Stimulated activated CD4-positive, alpha-beta T cell treated with anti-CD3 and anti-CD28 coated beads, Interleukin-1b, Interleukin-23, amount 100 ng/mL, for 4 hours (primary cell): Measurements from ENCODE around the gene SRSF1.
"Not testable (repeated sequence)": the region's sequence is repeated elsewhere in the genome, so short reads cannot be mapped to it uniquely, and the experiment has no call there.

Experiments used
- DNase-seq, 2 donors: peaks; one replicate each; pipeline ENCODE4 v3.0.0-alpha.2; 2020; ENCODE audit warnings: low read depth in 2 of 2

SRSF1 gene, protein sequence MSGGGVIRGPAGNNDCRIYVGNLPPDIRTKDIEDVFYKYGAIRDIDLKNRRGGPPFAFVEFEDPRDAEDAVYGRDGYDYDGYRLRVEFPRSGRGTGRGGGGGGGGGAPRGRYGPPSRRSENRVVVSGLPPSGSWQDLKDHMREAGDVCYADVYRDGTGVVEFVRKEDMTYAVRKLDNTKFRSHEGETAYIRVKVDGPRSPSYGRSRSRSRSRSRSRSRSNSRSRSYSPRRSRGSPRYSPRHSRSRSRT

DNA sequence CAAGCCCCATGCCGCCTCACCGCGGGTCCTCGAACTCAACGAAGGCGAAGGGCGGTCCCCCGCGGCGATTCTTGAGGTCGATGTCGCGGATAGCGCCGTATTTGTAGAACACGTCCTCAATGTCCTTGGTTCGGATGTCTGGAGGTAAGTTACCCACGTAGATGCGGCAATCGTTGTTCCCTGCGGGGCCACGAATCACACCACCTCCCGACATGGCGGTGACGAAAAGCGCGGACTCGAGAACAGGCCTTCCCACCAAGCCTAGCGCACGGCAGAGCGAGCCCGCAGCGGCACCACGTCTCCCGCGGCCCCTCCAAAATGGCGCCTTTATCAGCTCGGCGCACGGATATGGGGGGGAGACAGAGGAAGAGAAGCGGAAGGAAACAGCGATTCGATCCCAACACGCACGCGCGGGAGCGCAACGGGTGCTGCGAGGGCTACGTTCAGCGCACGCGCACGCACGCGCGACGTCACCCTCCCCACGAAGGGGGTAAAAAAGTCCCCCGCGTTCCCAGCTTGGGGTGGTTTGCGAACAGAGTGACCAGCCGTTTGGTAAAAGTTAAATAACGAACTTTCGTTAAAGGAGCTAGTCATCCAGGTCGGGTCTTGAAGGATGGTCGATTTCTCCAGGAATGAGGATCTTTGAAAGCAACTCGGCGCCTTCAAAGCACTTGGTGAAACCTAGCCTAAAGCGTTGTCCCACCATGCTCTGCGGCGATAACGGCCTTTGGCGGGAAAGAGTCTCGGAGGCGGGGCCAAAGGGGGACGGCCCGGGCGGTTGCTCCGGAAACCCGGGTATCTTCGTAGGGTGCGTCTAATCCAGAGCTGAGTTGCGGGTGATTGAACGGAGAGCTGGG is at the start of gene SRSF1:
Gene SRSF1, minus strand, starts transcription at position 323 of the 857 bp plus-strand sequence. Its CDS starts 109 bp downstream, at position 214.
- peak; percentile 95 to 96 for DNase-seq

DNA sequence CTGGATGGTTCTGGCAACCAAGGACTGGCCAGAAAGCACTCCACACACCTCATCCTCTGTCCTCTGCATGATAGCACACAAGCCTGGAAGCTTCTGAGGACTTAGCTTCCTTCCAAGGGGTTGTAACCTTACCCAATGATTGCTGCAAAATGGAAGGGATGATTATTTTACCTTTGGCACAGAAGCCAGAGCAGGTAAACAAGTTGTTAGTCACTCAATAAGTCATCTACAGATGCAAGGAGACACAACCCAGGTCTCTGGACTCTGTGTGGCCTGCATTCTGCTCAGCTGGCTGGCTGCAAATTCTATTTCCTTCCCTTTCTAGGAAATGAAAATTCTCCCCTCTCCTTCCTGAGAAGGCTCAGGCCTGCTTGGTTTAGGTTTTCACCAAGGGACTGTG is 49.4 kb upstream of the SRSF1 start:
- DNase-seq, result no peak

DNA sequence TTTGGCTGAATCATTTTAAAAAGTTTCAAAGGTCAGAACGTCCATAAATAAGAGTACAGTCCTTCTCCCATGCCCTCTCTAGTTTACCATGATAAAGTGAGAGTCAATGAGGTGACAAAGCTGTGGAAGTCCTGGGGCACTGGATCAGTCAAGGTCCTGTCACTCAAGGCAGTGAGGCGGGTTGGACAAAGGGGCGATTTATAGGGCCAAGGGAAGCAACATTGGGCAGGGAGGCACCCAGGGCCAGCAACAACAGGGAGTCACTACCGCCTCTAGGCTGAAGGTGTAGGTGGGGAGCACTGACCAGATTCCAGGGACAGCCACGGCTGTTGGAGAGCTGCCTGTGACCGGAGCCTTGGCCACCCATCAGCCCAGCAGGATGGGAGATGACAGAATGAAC is 47.6 kb upstream of the SRSF1 start:
- DNase-seq, result no peak

DNA sequence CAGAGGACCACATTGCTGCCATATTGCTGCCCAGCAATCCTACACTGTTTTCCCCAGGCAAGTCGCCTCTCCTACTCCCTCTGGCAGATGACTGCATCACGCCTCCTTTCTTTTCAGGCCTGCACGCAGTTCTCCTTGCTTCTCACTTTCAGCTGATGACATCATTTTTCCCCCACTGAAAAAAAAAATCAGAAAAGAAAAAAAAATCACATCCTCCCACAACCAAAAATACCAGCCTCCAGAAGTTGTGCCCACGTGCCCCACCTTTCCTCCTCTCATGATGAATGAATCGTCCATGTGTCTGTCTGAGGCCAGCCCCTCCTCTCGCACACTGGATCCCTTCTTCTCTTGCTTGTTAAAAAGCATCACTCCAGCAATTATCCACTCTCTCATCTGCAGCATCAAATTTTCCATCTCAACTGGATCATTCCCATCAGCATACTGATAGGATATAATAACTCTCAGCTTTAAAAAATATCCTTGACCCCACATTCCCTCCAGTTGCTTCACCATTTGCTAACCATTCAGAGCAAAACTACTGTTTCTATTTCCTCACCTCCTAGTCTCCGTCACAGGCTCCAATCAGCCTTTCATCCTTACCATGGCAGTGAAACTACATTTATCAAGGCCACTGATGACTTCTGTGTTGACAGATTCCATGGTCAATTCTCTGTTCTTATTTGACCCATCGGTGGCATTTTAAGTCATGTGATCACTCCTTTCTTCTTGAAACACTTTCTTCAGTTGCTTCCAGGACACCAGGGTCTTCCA is 46.1 kb upstream of the SRSF1 start:
- peak; percentile 1 to 7 for DNase-seq

DNA sequence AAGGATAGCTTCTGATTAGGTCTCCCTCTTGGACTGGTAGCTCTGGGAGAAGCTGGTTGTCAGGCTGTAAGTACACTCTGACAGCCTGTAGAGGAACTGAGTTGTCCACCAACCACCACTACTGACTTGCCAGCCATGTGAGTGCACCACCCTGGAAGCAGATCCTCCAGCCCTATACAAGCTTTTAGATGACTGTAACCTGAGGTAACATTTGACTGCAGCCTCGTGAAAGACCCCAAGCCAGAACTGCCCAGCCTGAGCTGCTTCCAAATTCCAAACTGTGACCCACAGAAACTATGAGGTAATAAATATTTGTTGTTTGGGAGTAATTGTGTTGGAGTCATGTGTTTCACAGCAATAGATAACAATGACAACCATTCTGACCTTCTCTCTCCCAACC is 45.4 kb upstream of the SRSF1 start:
- no peak for DNase-seq

DNA sequence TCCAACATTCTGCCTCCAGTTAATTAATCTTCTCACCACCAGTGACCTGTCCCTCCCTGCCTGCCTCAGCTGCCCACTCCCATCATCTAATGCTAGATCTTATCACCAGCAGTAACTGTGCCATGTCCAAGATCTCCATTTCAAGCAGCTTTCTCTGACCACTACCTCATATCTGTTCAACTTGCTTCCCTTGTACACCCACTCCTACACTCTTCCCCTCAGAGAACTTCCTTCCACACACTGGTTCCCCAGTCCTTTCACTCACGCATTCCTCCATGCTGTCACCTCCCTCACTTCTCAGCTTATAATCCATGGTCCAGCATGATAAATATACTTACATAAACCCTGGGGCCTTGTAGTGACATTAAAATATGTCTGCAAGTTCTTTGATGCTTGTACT is 44.4 kb upstream of the SRSF1 start:
- DNase-seq, result no peak

DNA sequence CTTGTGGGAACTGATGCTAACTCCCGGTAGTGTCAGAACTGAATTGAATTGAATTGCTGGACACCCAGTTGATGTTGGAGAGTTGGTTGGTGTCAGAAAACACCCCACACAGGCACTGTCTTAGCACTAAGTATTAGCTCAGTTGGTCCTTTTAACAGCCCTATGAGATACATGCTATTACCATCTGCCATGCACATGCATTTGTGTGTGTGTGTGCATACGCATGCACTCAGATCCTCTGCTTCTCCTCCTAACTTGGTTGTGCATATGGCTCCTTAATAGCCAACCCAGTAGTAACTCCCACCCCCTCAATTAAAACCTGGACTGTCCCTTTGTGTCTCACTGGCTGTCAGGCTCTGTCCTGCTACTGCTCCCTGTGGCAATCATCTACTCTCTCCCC is 43.9 kb upstream of the SRSF1 start:
- no peak for DNase-seq

DNA sequence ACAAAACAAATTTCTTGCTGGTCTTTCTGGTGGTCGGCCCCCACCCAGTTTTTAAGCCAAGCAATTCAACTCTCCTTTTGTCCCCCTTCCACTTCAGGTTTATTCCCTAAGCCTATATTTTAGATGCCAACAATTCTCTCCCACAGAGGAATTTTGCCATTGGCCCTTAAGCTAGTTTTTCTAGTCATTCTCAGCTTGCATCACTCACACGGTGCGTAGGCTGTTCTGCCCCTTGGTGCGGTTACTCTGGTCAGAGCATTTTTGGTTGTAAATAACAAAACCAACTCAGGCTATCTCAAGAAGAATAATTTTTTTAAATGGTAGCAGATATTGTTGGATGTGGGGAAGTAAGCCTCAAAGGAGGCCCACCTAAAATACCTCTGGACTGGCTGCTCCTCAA is 42.5 kb upstream of the SRSF1 start:
- DNase-seq, result no peak

DNA sequence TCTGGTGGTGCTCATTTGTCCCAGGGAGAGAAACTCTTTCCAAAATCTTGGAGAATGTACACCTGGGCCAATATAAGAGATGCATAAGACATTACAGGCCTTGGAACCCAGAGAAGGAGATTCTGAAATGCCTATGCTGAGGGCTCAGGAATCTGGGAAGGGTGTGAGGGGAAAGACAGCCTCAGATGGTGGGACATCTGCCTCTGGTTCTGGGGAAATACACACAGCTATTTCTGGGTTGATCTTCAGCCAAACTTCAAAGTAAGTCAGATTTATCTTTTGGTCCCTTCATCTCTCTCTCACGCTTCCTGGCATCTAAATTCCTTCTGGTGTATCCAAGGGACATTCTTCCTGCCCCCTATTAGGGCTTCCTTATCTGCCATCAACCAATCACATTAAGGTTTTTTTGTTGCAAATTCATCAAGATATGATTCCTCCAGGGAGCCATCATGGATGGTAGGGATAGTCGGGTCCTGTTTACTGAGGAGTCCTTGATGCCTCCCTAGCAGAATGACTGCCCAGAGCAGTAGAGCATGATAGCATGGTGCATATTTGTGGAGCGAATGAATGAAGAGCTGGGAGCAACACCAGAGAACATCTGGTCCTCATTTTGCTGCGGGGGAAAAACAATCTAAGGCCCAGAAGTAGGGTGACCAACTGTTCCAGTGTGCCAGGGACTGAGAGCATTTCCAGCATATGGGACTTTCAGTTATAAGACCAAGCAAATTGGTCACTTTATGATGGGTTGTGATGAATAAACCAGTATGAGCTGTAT is 40.5 kb upstream of the SRSF1 start:
- no peak for DNase-seq

DNA sequence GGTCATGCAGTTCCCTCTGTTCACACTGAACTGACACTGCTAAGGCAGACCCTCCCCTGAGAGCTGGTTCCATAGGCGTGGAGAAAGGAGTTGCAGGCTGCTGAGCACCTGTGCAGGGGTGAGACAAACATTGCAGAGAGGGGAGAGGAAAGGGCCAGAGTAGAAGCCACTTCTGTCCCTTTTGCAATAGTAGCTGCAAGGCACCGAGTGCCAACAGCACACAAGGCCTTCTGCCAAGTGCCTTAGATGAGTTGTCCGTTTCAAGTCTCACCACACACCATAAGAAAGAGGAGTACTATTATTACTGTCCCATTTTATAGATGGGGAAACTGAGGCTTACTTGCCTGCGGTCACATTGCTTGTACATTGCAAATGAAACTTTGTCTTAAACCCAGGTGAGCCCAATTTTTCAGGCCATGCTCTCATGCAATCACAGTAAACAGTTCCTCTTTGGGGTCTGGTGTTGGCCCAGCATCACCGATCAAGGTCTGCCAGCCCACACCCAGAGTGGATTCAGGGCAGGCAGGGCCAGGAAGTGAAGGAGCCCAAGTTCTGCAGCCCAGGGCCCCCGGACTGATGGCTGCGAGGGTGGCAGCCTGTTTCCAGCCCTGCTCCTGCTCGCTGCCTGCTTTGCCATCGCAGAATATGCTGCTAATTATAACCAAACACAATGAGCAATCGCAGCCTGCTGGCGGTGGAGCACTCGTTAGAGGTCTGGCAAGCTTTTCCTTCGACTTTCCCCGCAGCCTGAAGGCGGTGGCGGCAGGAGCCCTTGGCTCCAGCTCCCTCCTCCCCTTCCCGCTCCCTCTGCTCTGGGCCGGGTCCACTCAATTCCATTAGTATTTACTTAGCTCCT is 39.4 kb upstream of the SRSF1 start:
- DNase-seq, result no peak

DNA sequence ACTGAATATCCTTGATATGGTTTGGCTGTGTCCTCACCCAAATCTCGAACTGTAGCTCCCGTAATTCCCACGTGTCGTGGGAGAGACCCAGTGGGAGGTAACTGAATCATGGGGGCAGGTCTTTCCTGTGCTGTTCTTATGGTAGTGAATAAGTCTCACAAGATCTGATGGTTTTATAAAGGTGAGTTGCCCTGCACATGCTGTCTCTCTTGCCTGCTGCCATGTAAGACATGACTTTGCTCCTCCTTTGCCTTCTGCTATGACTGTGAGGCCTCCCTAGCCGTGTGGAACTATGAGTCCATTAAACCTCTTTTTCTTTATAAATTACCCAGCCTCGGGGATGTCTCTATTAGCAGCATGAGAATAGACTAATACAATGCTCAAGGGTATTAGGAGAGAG is 37.2 kb upstream of the SRSF1 start:
- DNase-seq, result not testable (repeated sequence)

DNA sequence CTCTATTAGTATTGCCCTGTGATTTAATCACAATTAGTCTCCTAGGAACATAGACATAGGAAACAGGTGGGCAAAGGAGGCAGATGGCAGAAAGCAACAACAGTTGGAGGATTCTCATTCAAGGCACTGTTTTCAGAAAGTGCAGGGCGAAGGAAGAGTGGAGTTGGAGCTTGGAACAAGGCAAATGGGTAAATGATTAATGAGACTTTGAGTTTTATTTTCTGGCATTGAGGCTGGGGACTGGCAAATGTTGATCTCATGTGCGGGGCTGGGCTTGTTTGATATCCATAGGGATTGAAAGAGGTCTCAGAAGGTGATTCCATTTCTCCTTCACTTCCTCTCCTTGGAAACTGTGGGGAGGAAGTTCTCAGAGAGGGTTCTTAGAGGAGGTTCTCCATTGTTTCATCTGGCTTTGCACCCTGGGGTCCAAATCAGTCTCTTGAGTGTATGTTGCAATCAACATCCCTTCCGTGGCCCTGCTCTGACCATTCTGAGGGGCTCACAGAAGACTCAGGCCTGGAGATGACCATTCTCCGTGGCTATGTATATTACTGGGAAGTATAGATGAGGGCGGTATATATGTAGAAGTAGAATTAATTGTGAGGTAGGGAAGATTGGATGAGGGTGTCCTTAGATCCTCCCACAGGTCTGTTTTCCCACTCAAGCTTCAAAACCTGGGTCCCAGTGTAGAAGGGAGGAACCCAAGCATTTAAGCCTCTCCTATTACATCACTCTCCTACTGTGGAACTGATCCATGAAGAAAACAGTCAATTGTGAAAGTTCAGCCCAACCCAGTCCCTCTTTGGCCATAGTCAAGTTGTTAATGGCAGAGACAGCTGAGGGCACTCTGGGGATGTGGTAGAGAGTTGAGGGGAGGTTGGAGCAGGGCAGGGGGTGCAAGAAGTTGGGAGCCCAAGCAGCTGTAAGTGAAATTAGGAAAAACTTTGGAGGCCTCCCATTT is 36.5 kb upstream of the SRSF1 start:
- DNase-seq, result no peak

DNA sequence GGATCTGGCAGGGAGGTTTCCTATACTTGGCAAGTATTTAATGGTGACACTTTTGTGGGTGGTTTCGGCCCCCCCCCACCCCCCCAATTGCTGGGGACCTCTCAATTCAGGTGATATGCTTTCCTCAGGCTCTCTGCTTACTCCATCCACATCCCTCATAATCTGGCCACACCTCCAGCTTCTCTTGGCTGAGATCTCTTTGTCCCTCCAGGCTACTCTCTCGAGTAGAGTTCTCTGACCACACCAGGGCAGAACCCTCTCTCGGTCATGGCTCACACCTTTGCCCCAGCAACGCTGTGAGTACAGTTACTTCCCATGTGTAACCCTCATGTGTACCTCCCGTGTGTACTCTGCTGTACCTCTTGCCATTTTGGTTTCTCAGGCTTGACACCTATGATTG is 34.1 kb upstream of the SRSF1 start:
- DNase-seq, result no peak

DNA sequence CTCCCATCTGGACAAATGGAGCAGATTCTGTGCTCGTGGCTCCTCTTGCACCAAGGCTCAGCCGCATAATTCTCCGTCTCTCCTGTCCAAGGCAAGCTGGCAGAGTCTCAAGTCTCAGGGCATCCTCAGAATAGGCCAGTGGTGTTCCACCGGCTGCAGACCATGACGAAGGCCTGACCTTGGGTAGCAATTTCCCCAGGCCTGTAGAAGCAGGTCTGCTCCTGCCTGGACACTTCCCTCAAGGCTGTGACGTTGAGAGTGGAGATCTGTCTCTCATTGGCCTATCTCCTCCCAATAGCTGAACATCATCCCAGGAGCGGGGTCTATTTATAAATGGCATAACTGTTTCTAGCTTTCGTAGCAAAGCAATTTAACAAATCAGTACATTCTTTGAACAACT is 33.3 kb upstream of the SRSF1 start:
- no peak for DNase-seq

DNA sequence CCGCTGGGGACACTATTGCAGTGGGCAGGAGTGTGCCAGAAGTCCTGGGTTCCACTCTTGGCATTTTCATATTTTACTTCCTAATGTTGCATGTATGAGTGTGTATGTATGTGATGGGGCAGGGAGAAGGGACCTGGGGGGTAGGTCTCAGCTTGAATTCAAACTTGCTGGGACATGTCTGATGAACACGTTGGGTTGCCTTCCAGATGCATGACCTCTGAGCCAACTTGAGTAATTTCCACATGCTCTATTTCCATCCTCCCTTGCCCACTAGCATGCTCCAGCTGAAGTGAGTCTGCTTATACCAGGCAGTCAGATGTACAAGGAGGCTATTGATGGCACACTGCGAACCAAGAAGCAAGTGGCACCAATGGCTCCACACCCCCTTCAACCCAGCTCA is 32.9 kb upstream of the SRSF1 start:
- no peak for DNase-seq

DNA sequence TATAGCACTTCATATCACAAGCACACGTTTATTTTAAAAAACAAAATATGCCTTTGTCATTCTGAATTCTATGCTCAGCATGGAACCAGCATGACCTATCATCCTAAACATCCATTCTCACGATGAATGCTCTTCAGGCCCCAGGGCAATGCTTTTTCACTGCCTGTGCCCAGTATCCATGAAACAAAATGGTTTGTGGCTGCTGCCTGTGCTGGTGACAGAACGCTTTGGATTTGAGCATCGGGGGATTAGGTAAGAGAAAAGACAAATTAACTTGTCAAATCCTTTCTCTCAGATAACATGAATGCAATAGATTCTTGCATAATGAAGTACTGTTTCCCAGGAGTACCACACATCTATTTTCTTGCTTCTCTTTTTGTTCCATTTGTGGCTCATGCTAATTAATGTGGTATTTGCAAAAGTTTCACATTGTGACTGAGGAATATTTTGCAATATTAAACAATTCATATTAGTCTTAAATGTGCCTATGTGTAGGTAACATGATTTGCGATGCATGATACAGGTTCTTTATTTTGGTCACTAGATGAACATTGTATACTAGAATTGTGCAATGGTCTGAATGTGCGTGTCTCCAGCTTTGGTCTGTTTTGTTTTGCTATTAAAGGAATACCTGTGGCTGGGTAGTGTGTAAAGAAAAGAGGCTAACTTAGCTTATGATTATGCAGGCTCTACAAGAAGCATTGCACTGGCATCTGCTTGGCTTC is 25.8 kb upstream of the SRSF1 start:
- DNase-seq, result no peak

DNA sequence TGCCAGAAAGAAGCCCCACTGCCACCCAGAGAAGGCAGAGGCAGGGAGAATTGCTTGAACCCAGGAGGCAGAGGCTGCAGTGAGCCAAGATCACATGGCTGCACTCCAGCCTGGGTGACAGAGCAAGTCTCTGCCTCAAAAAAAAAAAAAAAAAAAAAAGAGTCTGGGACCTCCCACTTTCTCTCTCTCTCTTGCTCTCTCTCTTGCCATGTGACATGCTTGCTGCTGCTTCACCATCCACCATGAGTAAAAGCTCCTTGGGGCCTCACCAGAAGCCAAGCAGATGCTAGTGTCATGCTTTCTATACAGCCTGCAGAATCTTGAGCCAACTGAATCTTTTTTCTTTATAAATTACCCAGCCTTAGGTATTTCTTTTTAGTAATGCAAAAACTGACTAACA is 21.5 kb upstream of the SRSF1 start:
- DNase-seq, result no peak

DNA sequence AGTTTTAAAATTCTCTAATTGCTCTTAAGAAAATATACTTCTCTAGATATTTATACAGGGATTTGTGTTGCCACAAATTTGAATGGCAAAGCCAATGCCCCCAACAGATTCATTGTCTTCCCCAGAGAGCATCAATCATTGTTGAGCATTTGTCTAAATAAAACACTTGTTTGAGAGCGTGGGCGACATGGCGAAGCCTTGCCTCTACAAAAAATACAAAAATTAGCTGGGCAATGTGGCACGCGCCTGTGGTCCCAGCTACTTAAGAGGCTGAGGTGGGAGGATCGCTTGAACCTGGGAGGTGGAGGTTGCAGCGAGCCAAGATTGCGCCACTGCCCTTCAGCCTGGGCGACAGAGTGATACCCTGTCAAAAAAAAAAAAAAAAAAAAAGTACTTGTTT is 13.4 kb upstream of the SRSF1 start:
- DNase-seq, result no peak

DNA sequence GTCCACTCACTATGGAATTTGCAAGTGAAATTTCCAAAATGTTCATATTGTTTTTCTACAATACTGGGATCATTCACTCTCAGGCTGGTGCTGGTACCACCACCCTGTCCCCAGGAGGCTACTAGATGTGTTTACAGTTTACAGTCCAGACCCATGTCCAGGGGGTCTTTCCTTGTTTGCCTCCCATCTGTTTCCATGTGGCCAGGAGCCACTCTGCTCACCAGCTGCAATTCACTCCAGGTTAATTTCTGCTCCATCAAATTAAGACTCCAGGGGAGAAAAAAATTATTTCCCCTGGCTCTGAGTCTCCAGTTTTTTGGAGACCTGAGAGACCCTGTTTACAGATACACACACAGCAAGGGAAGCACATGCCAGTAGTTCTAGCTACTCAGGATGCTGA is 12.5 kb upstream of the SRSF1 start:
- DNase-seq, result no peak
